Fibroblast of lung (primary cell): Measurements from ENCODE around the gene PKP1. TPM values are rescaled to one million over a fixed set of nuclear protein-coding genes. Genes with fewer than 3 reads are reported as not detected.

Experiments used
- DNase-seq, 2 donors: peaks; one replicate each; pipeline versions ENCODE4 v3.0.0 to v3.0.0-alpha.2; 2010; ENCODE audit warnings: low read depth in 2 of 2
- H2AFZ ChIP-seq: 2 replicates; pipeline ENCODE4 v1.5.1; 2012; ENCODE audit warnings: low read length, control low read depth, inconsistent platforms
- H3K27ac ChIP-seq: 2 replicates; pipeline ENCODE4 v1.5.1; 2011; ENCODE audit warnings: low read length, control low read depth; ENCODE audit not compliant: insufficient read depth
- H3K27me3 ChIP-seq: 2 replicates; pipeline ENCODE4 v1.5.1; 2011; ENCODE audit warnings: mild to moderate bottlenecking, low read length; ENCODE audit not compliant: control insufficient read depth, insufficient read depth
- H3K36me3 ChIP-seq: 2 replicates; pipeline ENCODE4 v1.5.1; 2011; ENCODE audit warnings: low read length; ENCODE audit not compliant: control insufficient read depth, insufficient read depth
- H3K4me1 ChIP-seq: 2 replicates; pipeline ENCODE4 v1.5.1; 2011; ENCODE audit warnings: low read length; ENCODE audit not compliant: control insufficient read depth, insufficient read depth; ENCODE audit errors: extremely low read depth
- H3K4me2 ChIP-seq: 2 replicates; pipeline ENCODE4 v1.5.1; 2011; ENCODE audit warnings: low read length, control low read depth; ENCODE audit not compliant: insufficient read depth; ENCODE audit errors: extremely low read depth
- H3K4me3 ChIP-seq, 4 experiments: fragments of 200-600 bp in 1 of 4; sonication (generic) in 1 of 4; replicated peaks in 1 of 4; 2 replicates each; pipeline ENCODE4 v1.5.1; 2011 to 2016; ENCODE audit warnings: low read length in 4 of 4, low read depth in 3 of 4, mild to moderate bottlenecking in 3 of 4, control low read depth in 2 of 4, inconsistent platforms in 1 of 4, mixed read lengths in 1 of 4; ENCODE audit not compliant: insufficient read depth in 1 of 4; ENCODE audit errors: control extremely low read depth in 1 of 4
- H3K79me2 ChIP-seq: 2 replicates; pipeline ENCODE4 v1.5.1; 2012; ENCODE audit warnings: mild to moderate bottlenecking, low read length, inconsistent platforms; ENCODE audit not compliant: control insufficient read depth, insufficient read depth
- H3K9ac ChIP-seq: 2 replicates; pipeline ENCODE4 v1.5.1; 2011; ENCODE audit warnings: mild to moderate bottlenecking, low read length, control low read depth; ENCODE audit not compliant: insufficient read depth
- H3K9me3 ChIP-seq: 2 replicates; pipeline ENCODE4 v1.5.1; 2012; ENCODE audit warnings: low read depth, low read length; ENCODE audit not compliant: control insufficient read depth, insufficient read depth
- H4K20me1 ChIP-seq: 2 replicates; pipeline ENCODE4 v1.5.1; 2011; ENCODE audit warnings: low read length; ENCODE audit not compliant: control insufficient read depth, insufficient read depth; ENCODE audit errors: extremely low read depth
- CTCF ChIP-seq, 2 donors: IDR thresholded peaks in 1 of 2; conservative IDR thresholded peaks in 1 of 2; 1 replicate in 1 of 2; 2 replicates in 1 of 2; pipeline ENCODE4 v1.5.1; 2011 to 2012; ENCODE audit warnings: low read length in 2 of 2, control low read depth in 1 of 2, inconsistent platforms in 1 of 2, low read depth in 1 of 2, mild to moderate bottlenecking in 1 of 2
- EZH2 ChIP-seq: IDR thresholded peaks from 2 replicates; pipeline ENCODE4 v1.5.1; 2012; ENCODE audit warnings: low read length, control low read depth, mild to moderate bottlenecking; ENCODE audit errors: missing control alignments
- polyA plus RNA-seq, 2 donors: library from polyadenylated mRNA; depleted of rRNA in 1 of 2; stranded (reverse) in 1 of 2; unstranded in 1 of 2; fragments of >200 nt; gene quantifications; 2 replicates each; pipeline ENCODE4 v1.2.1, GENCODE V29; 2011 to 2012; ENCODE audit warnings: missing spikeins in 1 of 2
- total RNA-seq: library from RNA; depleted of rRNA; stranded (reverse); fragments of >200 nt; gene quantifications from 2 replicates; pipeline ENCODE4 v1.2.1, GENCODE V29; 2014

Gene PKP1
- total and polyA plus RNA-seq, 2 donors (not counting 1 experiment from before 2014, with no cell fraction given) = under 0.01 to 0.08 TPM

DNA sequence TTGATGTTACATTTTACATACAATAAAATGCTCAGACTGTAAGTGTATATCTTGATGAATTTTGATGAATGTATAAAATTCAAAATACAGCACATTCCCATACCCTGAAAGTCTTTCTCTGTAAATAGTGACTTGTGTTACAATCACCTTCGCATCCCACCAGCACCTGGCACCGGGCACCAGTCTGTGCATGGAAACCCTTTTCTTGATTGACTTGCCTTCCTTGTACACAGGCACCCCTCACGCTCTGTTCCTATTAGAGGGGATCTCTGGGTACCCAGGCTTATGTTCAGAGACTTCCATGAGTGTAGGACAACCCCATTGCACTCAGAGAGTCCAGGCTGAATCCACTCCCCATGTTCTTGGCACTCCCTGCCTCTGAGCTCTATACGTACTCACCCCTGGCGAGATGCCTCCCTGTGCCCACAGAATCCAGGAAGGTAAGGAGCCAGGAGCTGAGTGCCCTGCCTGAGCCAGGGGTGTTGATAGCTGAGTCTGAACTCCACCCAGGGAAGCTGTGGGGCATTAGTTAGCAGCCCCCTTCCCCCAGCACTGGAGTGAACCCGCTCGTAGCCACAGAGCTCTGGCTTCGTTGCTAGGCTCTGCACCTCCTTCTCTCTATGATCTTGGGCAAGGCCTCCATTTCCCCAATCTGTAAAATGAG lies 22.5 kb upstream of the PKP1 start:
- Histone ChIP-seq H3K4me1 (peaks cover 11% of the 10 kb centered on the region), H2AFZ (no peak overlapping the region), H3K27ac (no peak overlapping the region), H3K27me3 (no peaks in the 10 kb centered on the region), H3K9ac (no peak overlapping the region), H3K4me2 (no peak overlapping the region), H4K20me1 (no peaks in the 10 kb centered on the region), H3K4me3 (no peak overlapping the region), H3K9me3 (no peaks in the 10 kb centered on the region), H3K79me2 (no peaks in the 10 kb centered on the region), H3K36me3 (no peaks in the 10 kb centered on the region)
- DNase-seq = no peak
- TF ChIP-seq CTCF (conservative IDR thresholded peaks at IDR 0.05 in 1 of 2, IDR thresholded peaks at IDR 0.05 in 1 of 2; ENCODE audit: low read depth in 1 of 2, low read length in 2 of 2) (no peak), EZH2 (no peak)

DNA sequence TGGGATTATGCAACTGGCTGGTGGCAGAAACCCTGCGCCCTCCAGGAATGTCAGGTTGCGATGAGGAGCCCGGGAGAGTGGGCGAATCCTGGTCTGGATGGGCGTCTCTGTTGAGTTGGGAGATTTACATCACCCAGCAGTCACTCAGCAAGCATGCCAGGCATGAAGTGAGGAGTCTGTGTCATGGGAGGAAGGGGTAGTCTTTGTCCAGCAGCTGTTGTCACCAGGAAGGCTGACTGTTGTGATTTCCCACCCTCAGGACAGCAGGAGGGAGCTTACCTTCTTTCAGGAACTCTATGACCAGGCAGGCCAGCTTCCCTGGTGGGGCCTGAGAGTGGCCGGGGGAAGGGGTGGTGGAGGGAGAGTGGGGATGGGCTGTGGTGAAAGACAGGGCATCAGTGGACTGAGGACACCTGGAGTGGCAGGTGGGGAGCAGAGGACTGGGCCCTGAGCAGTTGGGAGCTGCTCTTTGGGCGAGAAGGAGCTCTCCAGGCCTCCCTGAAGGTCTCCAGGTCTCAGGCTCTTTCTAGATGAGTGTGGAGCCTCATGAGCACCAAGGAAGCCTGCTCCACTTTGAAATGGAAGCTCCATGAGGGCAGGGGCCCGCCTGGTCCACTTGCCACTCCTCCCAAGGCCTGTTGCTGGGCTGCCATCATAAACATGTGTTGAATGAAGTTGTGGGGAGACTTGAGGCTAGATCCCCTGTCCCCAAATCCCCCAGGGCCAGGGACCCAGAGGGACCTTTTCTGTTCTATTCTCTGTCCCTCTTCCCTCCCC lies 21.3 kb upstream of the PKP1 start:
- Histone ChIP-seq H3K9ac (no peak overlapping the region), H3K4me1 (peaks cover 16% of the 10 kb centered on the region), H3K9me3 (no peaks in the 10 kb centered on the region), H3K27me3 (no peaks in the 10 kb centered on the region), H3K4me2 (no peak overlapping the region), H2AFZ (no peak overlapping the region), H4K20me1 (no peaks in the 10 kb centered on the region), H3K79me2 (no peaks in the 10 kb centered on the region), H3K4me3 (no peak overlapping the region), H3K27ac (no peak overlapping the region), H3K36me3 (no peaks in the 10 kb centered on the region)
- DNase-seq = peak in 1 of 2 donors; percentile 18
- TF ChIP-seq EZH2 = no peak
- no peak for TF ChIP-seq CTCF (conservative IDR thresholded peaks at IDR 0.05 in 1 of 2, IDR thresholded peaks at IDR 0.05 in 1 of 2; ENCODE audit: low read depth in 1 of 2, low read length in 2 of 2)

DNA sequence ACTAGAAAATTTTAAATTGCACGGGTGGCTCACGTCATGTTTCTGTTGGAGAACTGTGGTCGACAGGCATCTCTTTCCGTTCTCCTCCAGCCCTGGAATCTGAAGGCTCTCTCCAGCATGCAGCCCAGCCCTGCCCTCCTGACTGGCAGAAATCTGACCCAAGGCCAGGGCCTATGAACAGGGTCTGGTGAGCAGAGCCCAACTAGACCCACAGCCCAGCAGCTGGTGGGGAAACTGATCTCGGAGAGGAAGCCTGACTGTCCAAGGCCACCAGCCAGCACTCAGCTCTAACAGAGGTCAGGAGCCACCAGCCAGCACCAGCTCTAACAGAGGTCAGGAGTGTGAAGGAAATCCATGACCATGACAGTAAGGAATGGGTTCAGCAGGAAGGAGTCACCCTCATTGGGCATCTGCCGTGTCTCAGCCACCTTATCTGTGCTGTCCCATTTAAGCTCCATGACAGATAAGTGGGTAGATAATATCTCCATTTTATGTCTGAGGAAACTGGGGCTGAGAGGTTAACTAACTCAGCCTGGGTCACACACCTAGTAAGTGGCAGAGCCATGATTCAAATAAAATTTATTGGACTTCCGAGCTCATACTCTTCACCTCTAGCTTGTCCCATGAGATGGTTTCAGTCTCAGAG lies 20.2 kb upstream of the PKP1 start:
- no peak overlapping the region for H3K9ac ChIP-seq
- no peaks in the 10 kb centered on the region for H3K9me3 ChIP-seq
- no peaks in the 10 kb centered on the region for H3K36me3 ChIP-seq

More for the DNA sequence above, 20.2 kb upstream of the PKP1 start:
- Histone ChIP-seq H3K4me1 (peaks cover 27% of the 10 kb centered on the region), H3K79me2 (no peaks in the 10 kb centered on the region), H3K27me3 (no peaks in the 10 kb centered on the region), H2AFZ (no peak overlapping the region), H3K27ac (no peak overlapping the region), H3K4me3 (no peak overlapping the region), H4K20me1 (no peaks in the 10 kb centered on the region), H3K4me2 (no peak overlapping the region)
- no peak for TF ChIP-seq EZH2
- no peak for TF ChIP-seq CTCF (conservative IDR thresholded peaks at IDR 0.05 in 1 of 2, IDR thresholded peaks at IDR 0.05 in 1 of 2; ENCODE audit: low read depth in 1 of 2, low read length in 2 of 2)
- no peak for DNase-seq
